Activated naive CD4-positive, alpha-beta T cell treated with anti-CD3 and anti-CD28 coated beads, Interleukin-2, amount 50 U/mL, for 24 hours (primary cell): ENCODE data around the gene GPC6.
"Not testable (repeated sequence)": the region's sequence is repeated elsewhere in the genome, so short reads cannot be mapped to it uniquely, and the experiment has no call there.

Experiments
- H3K27ac Mint-ChIP-seq: one replicate; pipeline ENCODE4 v1.8.0; 2021; ENCODE audit warnings: mild to moderate bottlenecking, mixed read lengths
- H3K27me3 Mint-ChIP-seq: one replicate; pipeline ENCODE4 v1.8.0; 2021; ENCODE audit warnings: mixed read lengths
- H3K36me3 Mint-ChIP-seq: one replicate; pipeline ENCODE4 v1.8.0; 2021; ENCODE audit warnings: mixed read lengths
- H3K4me1 Mint-ChIP-seq: one replicate; pipeline ENCODE4 v1.8.0; 2021; ENCODE audit warnings: mixed read lengths
- H3K4me3 Mint-ChIP-seq: one replicate; pipeline ENCODE4 v1.8.0; 2021; ENCODE audit warnings: mild to moderate bottlenecking, mixed read lengths
- H3K9me3 Mint-ChIP-seq: one replicate; pipeline ENCODE4 v1.8.0; 2021; ENCODE audit warnings: mixed read lengths

The GPC6 gene

GRCh38 chr13:93446238-93446637 lies 219.6 kb downstream of the GPC6 start:
- Mint-ChIP-seq H3K9me3 (no peaks in the 10 kb centered on the region), H3K36me3 (no peaks in the 10 kb centered on the region)

DNA sequence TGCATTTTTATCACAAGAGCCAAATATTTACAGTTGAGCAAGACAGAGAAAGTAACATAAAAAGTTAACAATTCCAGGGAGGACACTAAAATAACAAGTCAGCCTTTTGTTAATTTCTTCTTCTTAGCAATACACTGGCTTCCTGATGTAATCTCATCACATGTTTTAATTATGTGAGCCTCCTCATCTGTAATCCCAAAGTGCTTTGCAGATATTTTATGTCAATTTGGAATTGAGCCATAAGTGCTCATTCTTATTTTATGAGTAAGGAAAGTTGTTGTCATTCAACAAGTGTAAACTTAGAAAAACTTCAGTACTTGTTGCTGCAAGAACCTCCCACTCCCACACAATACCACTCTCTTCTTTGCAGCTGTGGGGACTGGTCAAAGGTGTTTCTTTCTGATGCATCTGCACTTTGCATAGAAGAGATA lies 223.6 kb downstream of the GPC6 start:
- H3K27ac Mint-ChIP-seq = no peak overlapping the region
- H3K9me3 Mint-ChIP-seq = no peaks in the 10 kb centered on the region
- H3K27me3 Mint-ChIP-seq = peaks cover 1% of the 10 kb centered on the region
- no peak overlapping the region for H3K4me3 Mint-ChIP-seq
- no peaks in the 10 kb centered on the region for H3K4me1 Mint-ChIP-seq
- no peaks in the 10 kb centered on the region for H3K36me3 Mint-ChIP-seq

More at GRCh38 chr13:93446238-93446637, 219.6 kb downstream of the GPC6 start:
- Mint-ChIP-seq H3K27me3 (peaks cover 1% of the 10 kb centered on the region), H3K27ac (no peak overlapping the region), H3K4me3 (no peak overlapping the region), H3K4me1 (no peaks in the 10 kb centered on the region)

- H3K4me3 Mint-ChIP-seq = no peak overlapping the region
- H3K36me3 Mint-ChIP-seq = no peaks in the 10 kb centered on the region
- no peaks in the 10 kb centered on the region for H3K9me3 Mint-ChIP-seq
Observed at GRCh38 chr13:93450761-93451160, 224.2 kb downstream of the GPC6 start.

GRCh38 chr13:93454676-93455235 lies 228.1 kb downstream of the GPC6 start:
- H3K27ac Mint-ChIP-seq, H3K36me3 Mint-ChIP-seq, H3K27me3 Mint-ChIP-seq, H3K4me3 Mint-ChIP-seq, H3K4me1 Mint-ChIP-seq, H3K9me3 Mint-ChIP-seq: not testable (repeated sequence)

More at GRCh38 chr13:93450761-93451160, 224.2 kb downstream of the GPC6 start:
- Mint-ChIP-seq H3K4me1 (no peaks in the 10 kb centered on the region), H3K27me3 (peaks cover under 1% of the 10 kb centered on the region), H3K27ac (no peak overlapping the region)

- Mint-ChIP-seq H3K4me1 (no peaks in the 10 kb centered on the region), H3K36me3 (no peaks in the 10 kb centered on the region), H3K27ac (no peak overlapping the region), H3K27me3 (no peaks in the 10 kb centered on the region), H3K4me3 (no peak overlapping the region), H3K9me3 (no peaks in the 10 kb centered on the region)
Observed at GRCh38 chr13:93455861-93456260, 229.3 kb downstream of the GPC6 start.

GRCh38 chr13:93460005-93460404 lies 233.4 kb downstream of the GPC6 start:
- no peaks in the 10 kb centered on the region for H3K4me1 Mint-ChIP-seq
- H3K27ac Mint-ChIP-seq = no peak overlapping the region
- no peak overlapping the region for H3K4me3 Mint-ChIP-seq
- no peaks in the 10 kb centered on the region for H3K9me3 Mint-ChIP-seq
- no peaks in the 10 kb centered on the region for H3K27me3 Mint-ChIP-seq
- H3K36me3 Mint-ChIP-seq = no peaks in the 10 kb centered on the region

GRCh38 chr13:93462151-93462550 lies 235.5 kb downstream of the GPC6 start:
- Mint-ChIP-seq H3K27ac (no peak overlapping the region), H3K36me3 (no peaks in the 10 kb centered on the region), H3K27me3 (no peaks in the 10 kb centered on the region), H3K4me1 (no peaks in the 10 kb centered on the region), H3K4me3 (no peak overlapping the region), H3K9me3 (no peaks in the 10 kb centered on the region)

GRCh38 chr13:93466502-93467036 lies 240.0 kb downstream of the GPC6 start:
- H3K36me3 Mint-ChIP-seq = no peaks in the 10 kb centered on the region
- H3K27me3 Mint-ChIP-seq = no peaks in the 10 kb centered on the region
- H3K27ac Mint-ChIP-seq = no peak overlapping the region
- H3K4me1 Mint-ChIP-seq = no peaks in the 10 kb centered on the region
- H3K4me3 Mint-ChIP-seq = no peak overlapping the region
- peaks cover 7% of the 10 kb centered on the region for H3K9me3 Mint-ChIP-seq

- H3K36me3 Mint-ChIP-seq = no peaks in the 10 kb centered on the region
- no peaks in the 10 kb centered on the region for H3K27me3 Mint-ChIP-seq
- no peak overlapping the region for H3K4me3 Mint-ChIP-seq
- no peaks in the 10 kb centered on the region for H3K4me1 Mint-ChIP-seq
- peaks cover 7% of the 10 kb centered on the region for H3K9me3 Mint-ChIP-seq
- no peak overlapping the region for H3K27ac Mint-ChIP-seq
Observed at GRCh38 chr13:93467175-93467574, 240.6 kb downstream of the GPC6 start.

DNA sequence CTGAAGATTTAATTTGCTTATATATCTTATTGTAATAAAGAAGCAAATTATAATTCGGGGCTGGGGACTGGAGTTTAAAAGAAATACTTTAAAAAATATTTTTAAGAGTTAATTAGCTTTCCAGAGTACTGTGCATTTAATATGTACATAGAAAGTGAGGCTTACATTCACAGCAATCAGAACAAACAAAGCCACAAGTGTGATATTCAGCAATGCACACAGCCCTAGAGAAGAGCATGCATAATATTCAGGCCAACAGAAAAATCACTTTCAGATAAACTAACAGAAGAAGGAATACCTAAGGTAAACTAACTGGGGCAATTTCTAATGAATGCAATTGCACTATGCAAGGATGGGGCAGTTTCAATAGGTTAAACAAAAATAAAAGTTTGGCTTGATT lies 241.8 kb downstream of the GPC6 start:
- Mint-ChIP-seq H3K36me3 (no peaks in the 10 kb centered on the region), H3K4me1 (no peaks in the 10 kb centered on the region), H3K27ac (no peak overlapping the region), H3K4me3 (no peak overlapping the region), H3K9me3 (peaks cover 7% of the 10 kb centered on the region), H3K27me3 (no peaks in the 10 kb centered on the region)

- H3K27ac Mint-ChIP-seq = no peak overlapping the region
- peaks cover 1% of the 10 kb centered on the region for H3K27me3 Mint-ChIP-seq
- H3K4me3 Mint-ChIP-seq = no peak overlapping the region
- H3K4me1 Mint-ChIP-seq = no peaks in the 10 kb centered on the region
- no peaks in the 10 kb centered on the region for H3K36me3 Mint-ChIP-seq
- peaks cover 11% of the 10 kb centered on the region for H3K9me3 Mint-ChIP-seq
Observed at GRCh38 chr13:93472296-93472695, 245.7 kb downstream of the GPC6 start.

GRCh38 chr13:93472814-93473296 lies 246.2 kb downstream of the GPC6 start:
- H3K27ac Mint-ChIP-seq = no peak overlapping the region
- peaks cover 1% of the 10 kb centered on the region for H3K27me3 Mint-ChIP-seq
- H3K9me3 Mint-ChIP-seq = peaks cover 11% of the 10 kb centered on the region
- no peaks in the 10 kb centered on the region for H3K4me1 Mint-ChIP-seq
- no peak overlapping the region for H3K4me3 Mint-ChIP-seq
- H3K36me3 Mint-ChIP-seq = no peaks in the 10 kb centered on the region

- Mint-ChIP-seq H3K36me3 (no peaks in the 10 kb centered on the region), H3K4me3 (no peak overlapping the region), H3K27ac (no peak overlapping the region), H3K4me1 (no peaks in the 10 kb centered on the region), H3K9me3 (peaks cover 11% of the 10 kb centered on the region), H3K27me3 (peaks cover 1% of the 10 kb centered on the region)
Observed at GRCh38 chr13:93473441-93474270, 247.0 kb downstream of the GPC6 start.

DNA sequence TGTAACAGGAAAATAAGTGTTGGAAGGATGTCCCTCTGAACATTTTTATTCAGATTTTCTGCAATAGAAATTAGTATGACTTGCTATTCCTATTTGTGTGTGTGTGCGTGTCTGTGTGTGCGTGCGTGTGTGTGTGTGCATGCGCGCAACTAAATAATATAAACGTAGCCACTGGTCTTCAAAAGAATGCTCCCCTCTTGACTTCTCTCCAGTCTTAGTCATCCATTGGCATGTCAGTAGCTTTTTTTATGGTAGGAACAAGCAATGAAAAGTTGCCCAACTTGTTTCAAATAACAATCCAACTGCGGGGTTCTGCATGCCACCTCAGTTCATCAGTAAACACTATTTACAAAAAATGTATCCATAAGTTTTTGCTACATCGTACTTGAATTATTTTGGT lies 249.6 kb downstream of the GPC6 start:
- H3K9me3 Mint-ChIP-seq = peaks cover 4% of the 10 kb centered on the region
- no peak overlapping the region for H3K4me3 Mint-ChIP-seq
- peaks cover 1% of the 10 kb centered on the region for H3K27me3 Mint-ChIP-seq
- no peaks in the 10 kb centered on the region for H3K36me3 Mint-ChIP-seq
- H3K27ac Mint-ChIP-seq = no peak overlapping the region
- H3K4me1 Mint-ChIP-seq = no peaks in the 10 kb centered on the region

GRCh38 chr13:93477238-93477637 lies 250.6 kb downstream of the GPC6 start:
- Mint-ChIP-seq H3K4me3 (no peak overlapping the region), H3K4me1 (no peaks in the 10 kb centered on the region), H3K27me3 (peaks cover 1% of the 10 kb centered on the region), H3K9me3 (peaks cover 4% of the 10 kb centered on the region), H3K27ac (no peak overlapping the region), H3K36me3 (no peaks in the 10 kb centered on the region)

DNA sequence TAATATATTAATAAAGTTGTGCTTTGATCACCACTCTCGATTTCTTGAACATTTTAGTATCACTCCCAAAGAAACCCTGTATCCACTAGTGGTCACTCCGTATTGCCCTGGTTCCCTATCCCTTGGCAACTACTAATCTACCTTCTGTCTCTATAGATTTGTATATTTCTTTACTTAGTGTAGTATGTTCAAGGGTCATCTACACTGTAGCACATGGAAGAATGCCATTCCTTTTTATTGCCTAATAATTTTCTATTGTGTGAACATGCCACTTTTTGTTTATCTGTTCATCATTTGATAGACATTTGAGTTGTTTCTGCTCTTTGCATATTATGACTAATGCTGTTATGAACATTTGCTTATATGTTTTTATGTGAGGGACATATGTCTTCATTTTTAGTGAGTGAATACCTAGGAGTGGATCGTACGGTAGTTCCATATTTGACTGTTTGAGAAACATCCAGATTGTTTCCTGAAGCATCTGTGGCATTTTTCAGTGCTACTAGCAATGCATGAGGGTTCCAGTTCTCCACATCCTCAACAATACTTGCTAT lies 254.0 kb downstream of the GPC6 start:
- no peak overlapping the region for H3K4me3 Mint-ChIP-seq
- H3K4me1 Mint-ChIP-seq = no peaks in the 10 kb centered on the region
- H3K9me3 Mint-ChIP-seq = peaks cover 2% of the 10 kb centered on the region
- H3K27me3 Mint-ChIP-seq = no peaks in the 10 kb centered on the region
- no peaks in the 10 kb centered on the region for H3K36me3 Mint-ChIP-seq
- H3K27ac Mint-ChIP-seq = no peak overlapping the region
